Common myeloid progenitor, CD34-positive (primary cell): ENCODE measurements around the gene ATXN7L3.

Source experiments
- CTCF ChIA-PET: fragments of 350-600 bp; sonication (Branson Sonifier 250); formaldehyde crosslinking; loops from one replicate; lab custom pipeline; 2021; ENCODE audit warnings: antibody characterized with exemption; lab: Charles Lee
- POLR2A ChIA-PET: fragments of 350-600 bp; sonication (Branson Sonifier 250); formaldehyde crosslinking; loops from one replicate; lab custom pipeline; 2021; ENCODE audit warnings: antibody characterized with exemption; lab: Charles Lee
- DNase-seq, 3 donors: peaks; one replicate each; pipeline versions ENCODE4 v3.0.0 to v3.0.0-alpha.2; 2013
- H3K27ac ChIP-seq, 2 experiments: 1 replicate in 1 of 2; 2 replicates in 1 of 2; pipeline ENCODE4 v1.7.0; 2013; ENCODE audit warnings: inconsistent platforms in 2 of 2, low read length in 2 of 2, mild to moderate bottlenecking in 2 of 2, low read depth in 1 of 2, moderate library complexity in 1 of 2; ENCODE audit not compliant: severe bottlenecking in 2 of 2, insufficient read depth in 1 of 2, poor library complexity in 1 of 2
- H3K27me3 ChIP-seq, 5 experiments: replicated peaks in 2 of 5; 1 replicate in 3 of 5; 2 replicates in 2 of 5; pipeline versions ENCODE4 v1.6.1 to v1.7.0; 2013; ENCODE audit warnings: low read length in 4 of 5, mild to moderate bottlenecking in 2 of 5, moderate library complexity in 2 of 5, inconsistent platforms in 1 of 5; ENCODE audit not compliant: insufficient read depth in 5 of 5, control insufficient read depth in 4 of 5
- H3K36me3 ChIP-seq, 4 experiments: 1 replicate in 2 of 4; 2 replicates in 2 of 4; pipeline versions ENCODE4 v1.6.1 to v1.7.0; 2013; ENCODE audit warnings: low read length in 3 of 4, control low read depth in 1 of 4, mild to moderate bottlenecking in 1 of 4; ENCODE audit not compliant: control insufficient read depth in 4 of 4, insufficient read depth in 4 of 4
- H3K4me1 ChIP-seq, 4 experiments: 1 replicate in 3 of 4; 2 replicates in 1 of 4; pipeline versions ENCODE4 v1.6.1 to v1.7.1; 2013; ENCODE audit warnings: low read length in 3 of 4, mild to moderate bottlenecking in 3 of 4, control low read depth in 1 of 4, inconsistent platforms in 1 of 4, moderate library complexity in 1 of 4; ENCODE audit not compliant: control insufficient read depth in 4 of 4, insufficient read depth in 4 of 4; ENCODE audit errors: control extremely low read depth in 1 of 4
- H3K4me3 ChIP-seq, 7 experiments: 1 replicate in 4 of 7; 2 replicates in 3 of 7; pipeline versions ENCODE4 v1.5.1 to v1.7.0; 2013; ENCODE audit warnings: mild to moderate bottlenecking in 7 of 7, low read length in 6 of 7, moderate library complexity in 6 of 7, inconsistent platforms in 2 of 7, low read depth in 2 of 7, control low read depth in 1 of 7; ENCODE audit not compliant: insufficient read depth in 4 of 7, control insufficient read depth in 1 of 7; ENCODE audit errors: extremely low read depth in 1 of 7
- H3K9me3 ChIP-seq, 5 experiments: 1 replicate in 4 of 5; 2 replicates in 1 of 5; pipeline versions ENCODE4 v1.6.1 to v1.7.1; 2013; ENCODE audit warnings: low read length in 4 of 5, mild to moderate bottlenecking in 2 of 5, inconsistent platforms in 1 of 5, low read depth in 1 of 5, moderate library complexity in 1 of 5; ENCODE audit not compliant: control insufficient read depth in 4 of 5, insufficient read depth in 2 of 5; ENCODE audit errors: control extremely low read depth in 1 of 5
- WGBS: methylation state at CpG from one replicate; pipeline ENCODE4 v1.1.5; 2013; ENCODE audit not compliant: insufficient coverage; 5-methylcytosine and 5-hydroxymethylcytosine counted together

Gene ATXN7L3

DNA sequence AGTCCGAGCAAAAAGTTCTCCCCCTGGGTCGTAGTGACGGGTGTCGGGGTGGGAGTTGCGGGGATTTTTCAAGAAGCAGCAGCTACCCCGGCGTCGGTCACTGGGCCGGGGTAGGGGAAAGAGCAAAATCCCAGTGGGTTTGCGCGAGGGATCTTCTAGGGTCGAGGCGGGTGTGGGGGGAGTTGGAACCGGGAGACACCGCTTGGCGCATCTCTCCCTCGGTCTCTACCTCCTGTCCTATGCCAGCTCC is 22.1 kb upstream of the ATXN7L3 start:
- ChIA-PET POLR2A (interaction anchor here (0.7 to 2.8 kb wide), 5 partner anchors 23 to 110 kb away, joined by 3 to 11 read pairs (median 3); partner anchors contain the start of genes ATXN7L3 and TMUB2), CTCF (interaction anchor here (0.6 to 2.1 kb wide), 20 partner anchors 10 to 467 kb away, joined by 3 to 20 read pairs (median 3); no protein-coding TSS in a partner anchor)
- H3K27me3 ChIP-seq = no peaks in the 10 kb centered on the region
- peaks cover 13 to 33% (median 29%) of the 10 kb centered on the region in 4 experiments for H3K4me1 ChIP-seq
- DNase-seq = no peak
- H3K4me3 ChIP-seq = peak overlapping the region; percentile 69 to 95 (median 93)
- 0% methylated on average over 5 of the region's 17 CpGs for WGBS
- peak overlapping the region; percentile 25 to 77 for H3K27ac ChIP-seq
- no peaks in the 10 kb centered on the region for H3K9me3 ChIP-seq
- peaks cover 0 to 8% (median 2%) of the 10 kb centered on the region in 4 experiments for H3K36me3 ChIP-seq

DNA sequence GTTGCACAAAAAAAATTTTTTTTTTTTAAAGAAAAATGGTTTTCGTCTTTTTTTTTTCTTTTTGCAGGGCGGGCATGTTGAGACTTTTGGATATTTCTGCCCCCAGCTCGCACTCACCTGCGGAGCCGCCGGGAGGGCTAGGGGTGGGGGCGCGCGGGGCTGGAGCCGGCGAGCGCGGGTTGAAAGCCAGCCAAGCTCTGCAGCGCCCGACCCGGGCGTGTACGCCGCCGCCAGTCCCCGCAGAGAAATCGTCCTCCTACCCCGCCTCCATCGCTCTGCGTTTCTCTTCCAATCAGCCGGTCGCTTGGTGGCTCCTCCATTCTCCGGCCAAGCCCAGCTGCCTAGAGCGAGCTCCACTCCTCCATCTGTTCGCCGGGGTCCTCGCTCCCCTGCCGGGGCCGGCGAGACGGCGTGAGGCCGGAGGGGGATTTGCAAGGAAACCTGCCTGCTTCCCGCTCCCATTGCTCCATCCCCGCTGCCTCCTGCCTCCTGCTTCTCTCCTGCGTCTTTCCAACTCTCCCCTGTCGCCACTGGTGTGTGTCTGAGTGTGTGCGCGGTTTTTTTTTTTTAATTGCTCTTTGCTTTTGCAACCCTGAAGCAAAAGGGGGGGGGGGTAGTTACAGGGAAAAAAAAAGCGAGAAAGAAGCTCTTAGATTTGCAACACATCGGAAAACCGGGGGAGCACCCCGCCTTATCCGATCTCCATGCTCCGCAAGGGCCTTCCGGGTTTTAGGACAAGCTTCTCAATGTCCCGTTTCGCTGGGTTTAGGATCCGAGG is 21.6 kb upstream of the ATXN7L3 start:
- 0% methylated on average over 44 of the region's 54 CpGs for WGBS
- H3K4me3 ChIP-seq = peak overlapping the region; percentile 69 to 95 (median 93)
- peaks cover 0 to 14% (median 6%) of the 10 kb centered on the region in 4 experiments for H3K36me3 ChIP-seq
- POLR2A ChIA-PET = interaction anchor here (0.7 to 2.8 kb wide), 5 partner anchors 22 to 110 kb away, joined by 3 to 11 read pairs (median 3); partner anchors contain the start of genes ATXN7L3 and TMUB2
- DNase-seq = peak; percentile 81 to 86 (median 83)
- no peaks in the 10 kb centered on the region for H3K27me3 ChIP-seq
- H3K4me1 ChIP-seq = peaks cover 15 to 38% (median 34%) of the 10 kb centered on the region in 4 experiments
- peak overlapping the region; percentile 25 to 77 for H3K27ac ChIP-seq
- CTCF ChIA-PET = interaction anchor here (0.6 to 2.1 kb wide), 22 partner anchors 10 to 467 kb away, joined by 3 to 20 read pairs (median 3); no protein-coding TSS in a partner anchor
- H3K9me3 ChIP-seq = no peaks in the 10 kb centered on the region

DNA sequence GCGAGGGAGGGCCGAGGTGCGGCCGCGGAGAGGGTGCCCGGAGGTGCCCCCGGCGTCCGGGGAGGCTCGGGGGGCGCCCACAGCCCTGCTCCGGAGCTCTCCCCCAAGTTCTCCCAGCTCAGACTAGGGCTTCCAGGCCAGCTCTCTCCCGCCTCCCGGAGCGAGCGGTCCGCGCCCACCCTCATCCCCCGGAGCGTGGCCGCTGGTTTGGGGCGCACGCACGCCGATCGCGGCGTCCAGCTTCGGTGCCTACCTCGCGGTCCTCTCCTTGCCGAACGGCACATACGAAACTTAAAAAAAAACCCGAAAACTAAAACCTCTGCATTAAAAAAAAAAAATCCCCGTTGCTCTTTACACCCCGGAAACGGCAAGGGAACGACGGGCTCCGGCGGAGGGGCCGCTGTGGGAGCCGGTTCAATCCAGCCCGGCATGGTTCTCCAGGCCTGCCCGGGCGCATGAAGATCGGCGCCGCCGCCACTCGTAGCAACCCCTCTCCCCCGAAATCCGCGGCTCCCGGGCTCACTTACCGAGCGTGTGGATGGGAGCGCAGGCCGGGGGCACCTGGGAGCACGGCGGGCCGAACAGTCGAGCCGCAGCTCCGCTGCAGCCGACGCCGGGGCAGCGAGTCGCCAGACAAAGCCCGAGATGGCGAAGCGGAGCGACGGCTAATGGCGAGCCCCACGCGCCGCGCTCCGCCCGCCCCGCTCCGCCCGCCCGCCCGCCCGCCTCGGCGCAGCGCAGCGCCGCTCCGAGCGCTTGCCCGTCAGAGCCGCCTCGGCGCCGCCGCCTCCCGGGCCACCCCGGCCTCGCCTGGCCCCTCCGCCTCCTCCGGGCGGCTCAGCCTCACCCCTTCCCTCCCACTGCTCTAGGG is 20.8 kb upstream of the ATXN7L3 start:
- DNase-seq = peak; percentile 49 to 80 (median 75)
- H3K4me1 ChIP-seq = peaks cover 15 to 41% (median 36%) of the 10 kb centered on the region in 4 experiments
- WGBS = under 1% methylated on average over 86 of the region's 108 CpGs
- H3K27ac ChIP-seq = peak overlapping the region; percentile 61 to 90
- peaks cover 7 to 22% (median 14%) of the 10 kb centered on the region in 4 experiments for H3K36me3 ChIP-seq
- H3K27me3 ChIP-seq = no peaks in the 10 kb centered on the region
- POLR2A ChIA-PET = interaction anchor here (1.0 to 2.8 kb wide), 7 partner anchors 10 to 104 kb away, joined by 3 to 11 read pairs (median 3); partner anchors contain the start of genes ATXN7L3, SLC25A39 and TMUB2
- no peaks in the 10 kb centered on the region for H3K9me3 ChIP-seq
- CTCF ChIA-PET = interaction anchor here (0.8 to 2.8 kb wide), 15 partner anchors 8 to 127 kb away, joined by 3 to 20 read pairs (median 3); no protein-coding TSS in a partner anchor
- peak overlapping the region; percentile 71 to 95 (median 93) for H3K4me3 ChIP-seq

DNA sequence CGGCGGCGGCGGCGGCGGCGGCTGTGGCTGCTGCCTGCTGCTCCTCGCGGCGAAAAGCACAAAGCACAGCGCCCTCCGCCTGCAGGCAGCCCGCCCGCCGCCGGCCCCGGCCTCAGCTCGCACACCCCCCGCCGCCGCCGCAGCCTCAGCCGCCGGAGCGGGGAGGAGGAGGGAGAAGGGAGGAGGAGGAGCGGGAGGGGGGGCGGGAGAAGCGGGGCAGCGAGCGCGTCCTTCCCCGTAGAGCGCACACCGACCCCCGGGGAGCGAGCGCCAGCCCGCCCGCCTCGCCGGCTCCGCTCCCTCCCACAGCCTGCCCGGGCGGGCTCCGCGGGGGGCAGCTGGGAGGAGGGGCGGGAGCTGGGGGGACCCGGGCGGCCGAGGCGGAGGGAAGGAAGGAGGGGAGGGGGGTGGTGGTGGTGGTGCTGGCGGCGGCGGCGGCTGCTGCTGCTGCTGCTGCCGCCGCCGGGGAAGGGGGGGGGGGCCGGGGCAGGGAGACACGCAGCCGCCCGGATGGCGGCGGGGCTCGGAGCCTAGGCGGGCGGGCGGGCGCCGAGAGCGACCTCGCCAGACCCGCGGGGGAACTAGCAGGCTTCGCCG is 20.0 kb upstream of the ATXN7L3 start, which contains the start of gene UBTF:
UBTF (minus strand) TSS at position 60 of the 597 bp plus-strand sequence. CDS start 1,446 bp downstream, outside the sequence.
- Histone ChIP-seq H3K4me1 (peaks cover 15 to 41% (median 36%) of the 10 kb centered on the region in 4 experiments), H3K9me3 (no peaks in the 10 kb centered on the region), H3K4me3 (peak within 1 kb of the TSS; percentile 83 to 95 (median 93)), H3K36me3 (peaks cover 13 to 29% (median 21%) of the 10 kb centered on the region in 4 experiments), H3K27me3 (no peaks in the 10 kb centered on the region), H3K27ac (peak within 1 kb of the TSS; percentile 61 to 90)
- ChIA-PET POLR2A (interaction anchor here (1.0 to 2.8 kb wide), 5 partner anchors 9 to 105 kb away, joined by 3 to 11 read pairs (median 3); partner anchors contain the start of genes ATXN7L3 and SLC25A39), CTCF (interaction anchor here (0.8 to 4.1 kb wide), 6 partner anchors 9 to 113 kb away, joined by 3 to 15 read pairs (median 3); no protein-coding TSS in a partner anchor)
- DNase-seq = peak; percentile 80 to 88 (median 82)
- 0% methylated on average over 39 of the region's 76 CpGs for WGBS

DNA sequence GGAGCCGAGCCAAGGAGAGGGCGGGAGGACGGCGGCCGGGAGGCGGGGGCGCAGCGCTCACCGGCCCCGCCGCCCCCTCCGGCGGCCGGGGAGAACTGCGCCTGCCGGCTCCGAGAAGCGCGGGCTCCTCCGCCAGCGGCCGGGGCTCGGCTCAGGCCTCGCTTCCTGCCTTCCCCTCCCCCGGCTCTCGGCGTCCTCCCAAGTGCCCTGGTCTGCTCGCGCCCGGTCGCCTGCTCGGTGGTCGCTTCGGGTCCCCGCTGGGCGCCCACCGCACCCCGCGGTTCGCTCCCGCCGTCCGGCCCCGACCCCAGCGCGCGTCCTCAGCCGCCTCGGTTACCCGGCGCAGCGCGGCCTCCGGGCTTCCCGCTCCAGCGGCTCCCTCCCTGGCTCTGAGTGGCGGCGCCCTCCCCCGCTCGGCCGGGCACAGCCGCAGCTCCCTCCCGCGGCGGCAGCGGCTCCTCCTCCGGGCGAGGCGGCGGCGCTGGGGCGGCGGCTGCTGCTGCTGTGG is 19.5 kb upstream of the ATXN7L3 start:
- WGBS = under 1% methylated on average over 61 of the region's 73 CpGs
- peak overlapping the region; percentile 67 to 94 (median 83) for H3K4me3 ChIP-seq
- no peaks in the 10 kb centered on the region for H3K27me3 ChIP-seq
- CTCF ChIA-PET = interaction anchor here (1.1 to 4.1 kb wide), 3 partner anchors 9 to 114 kb away, joined by 3 to 15 read pairs (median 11); no protein-coding TSS in a partner anchor
- H3K9me3 ChIP-seq = no peaks in the 10 kb centered on the region
- peaks cover 15 to 41% (median 36%) of the 10 kb centered on the region in 4 experiments for H3K4me1 ChIP-seq
- H3K27ac ChIP-seq = peak overlapping the region in 1 of 2 experiments; percentile 86
- H3K36me3 ChIP-seq = peaks cover 14 to 35% (median 27%) of the 10 kb centered on the region in 4 experiments
- DNase-seq = peak; percentile 75 to 90 (median 83)
- POLR2A ChIA-PET = interaction anchor here (1.2 to 1.6 kb wide), 2 partner anchors 9 to 106 kb away, joined by 3 to 7 read pairs; partner anchors contain the start of gene SLC25A39
